Mucosa of descending colon (tissue), 3 donors: Measurements from ENCODE around the gene RAD51B. TPM values are rescaled to one million over a fixed set of nuclear protein-coding genes. Genes with fewer than 3 reads are reported as not detected.

Source experiments
- ATAC-seq: fragments of 200-7000 bp; cut with Tn5 transposase; one replicate; pipeline ENCODE4 v1.9.1; 2020; ENCODE audit warnings: mild to moderate bottlenecking, moderate library complexity
- DNase-seq, 3 donors: peaks; one replicate each; pipeline ENCODE4 v3.0.0-alpha.2; 2020
- H3K36me3 ChIP-seq: fragments of 200-600 bp; one replicate; pipeline ENCODE4 v1.8.0; 2021; ENCODE audit warnings: low read depth, mild to moderate bottlenecking
- H3K4me1 ChIP-seq: fragments of 200-600 bp; one replicate; pipeline ENCODE4 v1.8.0; 2021; ENCODE audit warnings: low read depth, mild to moderate bottlenecking
- H3K4me3 ChIP-seq: fragments of 200-600 bp; one replicate; pipeline ENCODE4 v1.8.0; 2021; ENCODE audit warnings: mild to moderate bottlenecking
- H3K9me3 ChIP-seq: fragments of 200-600 bp; one replicate; pipeline ENCODE4 v1.8.0; 2021; ENCODE audit warnings: mild to moderate bottlenecking
- intact Hi-C, 2 donors: fragments of 100-400 bp; cut with DNase I in 1 of 2; cut with micrococcal nuclease in 1 of 2; formaldehyde crosslinking; loops; one replicate each; pipeline versions ENCODE4 v1.11.0 to v1.11.1; 2022; cut with DNase I, micrococcal nuclease
- total RNA-seq, 3 donors: library from RNA; stranded (reverse); fragmentation: NEBNext Ultra II Directional in 2 of 3; extraction: Animal tissue kit (Norgen Biotek cat#: 25700) in 2 of 3; gene quantifications; one replicate each; pipeline versions ENCODE4 v1.2.1 to v1.2.4, GENCODE V29; 2021 to 2023
- TF ChIP-seq, protein P1 (sequence below): fragments of 200-600 bp; IDR thresholded peaks from one replicate; pipeline ENCODE4 v1.8.0; 2022; ENCODE audit warnings: antibody characterized with exemption, mild to moderate bottlenecking
- donor health status: DM: no; HTN: no; CAD: no; lungs with moderate emphysema.
- donor health status: DM: no; HTN: no; CAD: no.
- donor health status: DM: no; HTN: yes; CAD: no.

Gene RAD51B
- total RNA-seq, 3 donors from 2014 or later = 15.8 to 23.3 (median 20.9) TPM

DNA sequence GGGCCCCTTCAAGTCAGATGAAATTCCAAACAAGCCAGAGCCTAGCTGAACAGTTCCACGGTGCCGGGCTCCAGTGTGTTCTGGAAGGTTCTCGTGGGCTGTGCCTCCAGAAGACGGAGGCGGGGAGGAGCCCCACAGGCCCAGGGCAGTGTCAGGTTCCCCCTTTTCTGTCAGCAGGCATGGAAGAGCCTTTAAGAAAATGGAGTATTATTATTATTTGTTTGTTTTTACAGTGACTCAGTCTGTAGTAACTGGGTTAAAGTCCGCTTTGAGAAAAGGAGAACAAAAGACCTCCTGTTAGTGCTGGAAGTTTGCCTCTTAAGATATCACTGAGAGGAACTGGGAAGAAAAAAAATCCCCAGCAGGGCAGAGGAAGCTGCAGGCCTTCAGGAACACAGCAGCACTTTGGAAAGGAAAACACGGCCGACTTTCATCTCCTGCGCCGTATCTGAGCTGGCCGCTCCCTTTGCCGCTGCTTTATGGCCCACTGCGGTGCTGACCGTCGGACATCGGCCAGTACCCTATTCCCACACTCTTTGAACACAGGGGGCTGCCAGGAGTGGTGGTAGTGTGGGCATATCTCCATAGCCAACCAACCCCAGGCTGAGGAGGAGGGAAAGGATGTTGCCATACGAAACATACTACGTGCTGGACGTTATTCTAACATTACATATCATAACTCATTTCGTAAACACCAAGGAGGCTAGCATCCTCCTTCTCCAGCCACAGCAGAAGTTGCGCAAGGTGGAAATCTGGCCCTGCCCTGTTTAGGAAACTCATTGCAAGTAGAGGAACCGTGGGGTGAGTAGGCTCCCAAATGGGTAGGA lies 779.3 kb downstream of the RAD51B start:
- Histone ChIP-seq H3K9me3 (no peaks in the 10 kb centered on the region), H3K4me1 (peaks cover 19% of the 10 kb centered on the region), H3K4me3 (no peak overlapping the region), H3K36me3 (no peaks in the 10 kb centered on the region)
- DNase-seq = peak; percentile 69 to 73 (median 72)
- TF ChIP-seq, protein P1, sequence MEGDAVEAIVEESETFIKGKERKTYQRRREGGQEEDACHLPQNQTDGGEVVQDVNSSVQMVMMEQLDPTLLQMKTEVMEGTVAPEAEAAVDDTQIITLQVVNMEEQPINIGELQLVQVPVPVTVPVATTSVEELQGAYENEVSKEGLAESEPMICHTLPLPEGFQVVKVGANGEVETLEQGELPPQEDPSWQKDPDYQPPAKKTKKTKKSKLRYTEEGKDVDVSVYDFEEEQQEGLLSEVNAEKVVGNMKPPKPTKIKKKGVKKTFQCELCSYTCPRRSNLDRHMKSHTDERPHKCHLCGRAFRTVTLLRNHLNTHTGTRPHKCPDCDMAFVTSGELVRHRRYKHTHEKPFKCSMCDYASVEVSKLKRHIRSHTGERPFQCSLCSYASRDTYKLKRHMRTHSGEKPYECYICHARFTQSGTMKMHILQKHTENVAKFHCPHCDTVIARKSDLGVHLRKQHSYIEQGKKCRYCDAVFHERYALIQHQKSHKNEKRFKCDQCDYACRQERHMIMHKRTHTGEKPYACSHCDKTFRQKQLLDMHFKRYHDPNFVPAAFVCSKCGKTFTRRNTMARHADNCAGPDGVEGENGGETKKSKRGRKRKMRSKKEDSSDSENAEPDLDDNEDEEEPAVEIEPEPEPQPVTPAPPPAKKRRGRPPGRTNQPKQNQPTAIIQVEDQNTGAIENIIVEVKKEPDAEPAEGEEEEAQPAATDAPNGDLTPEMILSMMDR = no peak
- peak; percentile 89 for ATAC-seq
- intact Hi-C loops = no loop called here

DNA sequence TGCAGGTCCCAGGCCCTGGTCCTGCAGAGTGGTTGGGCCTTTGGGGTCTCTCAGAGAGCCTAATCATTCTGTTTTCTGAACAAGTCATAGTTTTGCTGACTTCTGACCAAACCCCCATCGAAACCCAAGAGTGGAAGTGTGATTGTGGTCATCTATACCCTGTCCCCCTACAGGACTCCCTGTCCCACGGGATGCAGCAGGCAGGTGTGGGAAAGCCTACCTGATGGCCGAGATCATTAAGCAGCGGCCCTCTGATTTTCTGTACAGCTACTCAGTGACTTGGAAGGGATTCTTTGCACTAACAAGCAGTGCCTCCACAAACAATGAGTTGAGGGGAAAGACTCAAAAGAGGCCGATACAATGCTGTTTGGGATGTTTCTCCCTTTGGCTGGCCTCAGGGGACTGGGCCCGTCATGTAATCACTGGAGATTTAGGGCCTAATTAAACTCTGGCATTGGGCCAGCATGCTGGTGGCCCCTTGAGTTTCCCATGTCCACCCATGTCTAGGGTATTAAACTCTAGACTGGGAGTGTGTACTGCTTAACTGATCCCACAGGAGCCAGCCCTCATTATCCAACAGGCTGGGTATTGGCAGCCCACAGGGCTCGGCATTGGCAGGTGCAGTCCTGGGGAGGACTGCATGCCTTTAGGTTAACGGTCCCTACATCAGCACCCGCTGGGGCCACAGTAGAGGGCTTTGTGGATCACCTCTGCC lies 780.5 kb downstream of the RAD51B start:
- ATAC-seq (no peak), DNase-seq (no peak)
- TF ChIP-seq, protein P1 = no peak
- intact Hi-C loops = no loop called here
- H3K4me3 ChIP-seq = no peak overlapping the region
- no peaks in the 10 kb centered on the region for H3K9me3 ChIP-seq
- no peaks in the 10 kb centered on the region for H3K36me3 ChIP-seq
- H3K4me1 ChIP-seq = peaks cover 19% of the 10 kb centered on the region

DNA sequence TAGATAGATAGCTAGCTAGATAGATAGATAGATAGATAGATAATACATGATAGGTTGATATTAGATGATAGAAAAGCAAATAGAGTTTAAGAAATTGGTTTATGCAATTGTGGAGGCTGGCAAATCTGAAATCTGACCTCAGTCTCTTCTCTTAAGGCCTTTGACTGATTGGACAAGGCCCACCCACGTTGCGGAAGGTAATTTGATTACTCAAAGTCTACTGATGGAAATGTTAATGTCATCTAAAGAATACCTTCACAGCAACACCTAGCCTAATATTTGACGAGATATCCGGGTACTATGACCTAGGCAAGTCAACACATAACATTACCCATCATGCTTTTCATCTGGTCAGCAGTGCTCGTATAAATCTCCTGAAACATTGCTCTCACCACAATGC lies 782.9 kb downstream of the RAD51B start:
- TF ChIP-seq, protein P1 = no peak
- no peak for ATAC-seq
- intact Hi-C loops = no loop called here
- no peaks in the 10 kb centered on the region for H3K9me3 ChIP-seq
- no peaks in the 10 kb centered on the region for H3K36me3 ChIP-seq
- no peak for DNase-seq
- no peak overlapping the region for H3K4me3 ChIP-seq
- peaks cover 27% of the 10 kb centered on the region for H3K4me1 ChIP-seq

- Histone ChIP-seq H3K36me3 (no peaks in the 10 kb centered on the region), H3K4me1 (peaks cover 33% of the 10 kb centered on the region), H3K4me3 (no peak overlapping the region), H3K9me3 (no peaks in the 10 kb centered on the region)
- intact Hi-C loops = no loop called here
- no peak for ATAC-seq
- no peak for DNase-seq
- TF ChIP-seq, protein P1 = no peak
These were observed 784.2 kb downstream of the RAD51B start for GRCh38 chr14:68603533-68604360.

- no peaks in the 10 kb centered on the region for H3K9me3 ChIP-seq
- no peak for ATAC-seq
- peaks cover 29% of the 10 kb centered on the region for H3K4me1 ChIP-seq
- no peaks in the 10 kb centered on the region for H3K36me3 ChIP-seq
- DNase-seq = no peak
- TF ChIP-seq, protein P1 = no peak
- H3K4me3 ChIP-seq = no peak overlapping the region
- intact Hi-C loops = no loop called here
These were observed 784.8 kb downstream of the RAD51B start for GRCh38 chr14:68604361-68604730.
